Epithelial cell of esophagus (primary cell): ENCODE measurements around the gene NOA1.
A peak's percentile ranks its signal among the peaks of the same experiment; 100 is the strongest.
"Not testable (repeated sequence)": the region's sequence is repeated elsewhere in the genome, so short reads cannot be mapped to it uniquely, and the experiment has no call there.

ENCODE experiments used
- DNase-seq: peaks from one replicate; pipeline ENCODE4 v3.0.0; 2010; ENCODE audit warnings: low read depth
- H3K4me3 ChIP-seq: 2 replicates; pipeline ENCODE4 v1.5.1; 2011; ENCODE audit warnings: mild to moderate bottlenecking, low read length, control low read depth
- CTCF ChIP-seq: IDR thresholded peaks from 2 replicates; pipeline ENCODE4 v1.5.1; 2011; ENCODE audit warnings: low read depth, mild to moderate bottlenecking, low read length, control low read depth, inconsistent platforms; ENCODE audit not compliant: insufficient read depth; ENCODE audit errors: missing control alignments

Gene NOA1

GRCh38 chr4:56959100-56959499 lies 18.3 kb downstream of the NOA1 start:
- TF ChIP-seq CTCF: no peak
- DNase-seq: no peak

GRCh38 chr4:56958111-56958517 lies 19.3 kb downstream of the NOA1 start:
- no peak for TF ChIP-seq CTCF
- no peak overlapping the region for H3K4me3 ChIP-seq
- DNase-seq: peak; percentile 97

More at GRCh38 chr4:56959100-56959499, 18.3 kb downstream of the NOA1 start:
- no peak overlapping the region for H3K4me3 ChIP-seq

GRCh38 chr4:56953680-56954520 lies 23.5 kb downstream of the NOA1 start:
- peak; percentile 23 for DNase-seq
- no peak for TF ChIP-seq CTCF
- no peak overlapping the region for H3K4me3 ChIP-seq

- H3K4me3 ChIP-seq: no peak overlapping the region
- TF ChIP-seq CTCF: no peak
- DNase-seq: no peak
These were observed 36.0 kb downstream of the NOA1 start for GRCh38 chr4:56941403-56941802.

- DNase-seq: no peak
- no peak overlapping the region for H3K4me3 ChIP-seq
- no peak for TF ChIP-seq CTCF
These were observed 36.4 kb downstream of the NOA1 start for GRCh38 chr4:56940971-56941370.

GRCh38 chr4:56940403-56940802 lies 37.0 kb downstream of the NOA1 start:
- H3K4me3 ChIP-seq: no peak overlapping the region
- DNase-seq: no peak
- TF ChIP-seq CTCF: no peak

GRCh38 chr4:56939826-56940225 lies 37.6 kb downstream of the NOA1 start:
- not testable (repeated sequence) for DNase-seq, H3K4me3 ChIP-seq
